Hindlimb muscle (tissue), 1 donor: ENCODE measurements around the gene CCDC12. TPM values are rescaled to one million over a fixed set of nuclear protein-coding genes. Genes with fewer than 3 reads are reported as not detected.

Experiments used
- DNase-seq: peaks from one replicate; pipeline ENCODE4 v3.0.0-alpha.2; 2013
- polyA plus RNA-seq: library from polyadenylated mRNA; unstranded; fragments of 120-200 nt; gene quantifications from one replicate; pipeline ENCODE4 v1.2.1, GENCODE V29; 2013; ENCODE audit not compliant: insufficient read length

Gene CCDC12
- polyA plus RNA-seq, 1 donor = 38.7 TPM

DNA sequence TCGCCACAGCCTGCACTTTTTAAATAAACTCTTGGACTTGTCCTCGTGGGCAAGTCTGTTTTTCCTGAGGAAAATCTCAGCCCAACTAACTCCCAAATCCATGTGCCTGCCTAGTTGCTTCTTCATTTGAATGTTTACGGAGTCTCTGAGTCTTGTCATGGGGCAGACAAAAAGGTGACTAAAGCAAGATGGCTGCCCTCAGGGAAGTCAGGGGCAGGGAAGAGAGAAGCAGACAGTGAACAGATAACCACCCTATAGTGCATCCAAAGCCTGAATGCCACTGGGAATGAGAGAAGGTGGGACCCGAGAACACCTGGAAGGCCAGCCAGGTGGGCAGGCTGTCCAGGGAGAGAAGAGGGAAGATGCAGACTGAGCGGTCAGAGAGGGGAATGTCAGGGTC is 21.4 kb downstream of the CCDC12 start:
- no peak for DNase-seq

GRCh38 chr3:46954178-46954577 is 22.4 kb downstream of the CCDC12 start:
- no peak for DNase-seq

DNA sequence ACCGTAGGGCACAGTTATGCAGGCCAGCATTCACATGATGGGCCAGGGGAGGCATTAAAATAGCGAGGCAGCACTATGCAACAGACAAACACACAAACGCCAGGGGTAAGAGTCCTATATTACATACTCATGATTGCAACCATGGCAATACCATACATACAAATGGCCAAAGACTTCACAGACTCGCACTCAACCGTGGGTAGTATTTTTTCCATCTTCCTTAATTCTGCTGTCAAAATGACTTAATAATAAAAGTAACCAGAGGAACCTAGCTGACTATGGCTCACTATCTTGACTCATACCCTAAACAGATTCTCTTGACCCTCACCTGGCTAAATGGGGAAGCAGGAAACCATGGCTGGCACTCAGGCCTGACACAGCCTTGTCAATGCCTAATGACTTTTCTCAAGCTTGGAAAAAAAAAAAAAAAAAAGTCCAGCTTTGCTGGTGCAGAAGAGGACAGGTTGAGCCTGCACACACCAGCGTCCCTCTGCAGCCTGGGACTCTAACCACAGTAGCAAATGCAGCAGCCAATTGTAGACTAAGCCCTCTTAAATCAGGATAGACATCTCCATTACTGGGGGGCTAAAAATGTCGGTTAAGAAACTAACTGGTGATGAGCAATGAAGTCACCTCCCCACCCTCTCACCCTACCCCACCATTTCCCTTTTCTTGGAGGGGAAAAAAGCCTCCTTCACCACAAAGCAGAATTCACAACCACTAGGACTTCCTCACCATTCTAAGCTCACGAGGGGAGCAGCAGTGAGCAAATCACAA is 23.1 kb downstream of the CCDC12 start:
- no peak for DNase-seq

- no peak for DNase-seq
Measured at GRCh38 chr3:46952813-46953212, 23.7 kb downstream of the CCDC12 start.

DNA sequence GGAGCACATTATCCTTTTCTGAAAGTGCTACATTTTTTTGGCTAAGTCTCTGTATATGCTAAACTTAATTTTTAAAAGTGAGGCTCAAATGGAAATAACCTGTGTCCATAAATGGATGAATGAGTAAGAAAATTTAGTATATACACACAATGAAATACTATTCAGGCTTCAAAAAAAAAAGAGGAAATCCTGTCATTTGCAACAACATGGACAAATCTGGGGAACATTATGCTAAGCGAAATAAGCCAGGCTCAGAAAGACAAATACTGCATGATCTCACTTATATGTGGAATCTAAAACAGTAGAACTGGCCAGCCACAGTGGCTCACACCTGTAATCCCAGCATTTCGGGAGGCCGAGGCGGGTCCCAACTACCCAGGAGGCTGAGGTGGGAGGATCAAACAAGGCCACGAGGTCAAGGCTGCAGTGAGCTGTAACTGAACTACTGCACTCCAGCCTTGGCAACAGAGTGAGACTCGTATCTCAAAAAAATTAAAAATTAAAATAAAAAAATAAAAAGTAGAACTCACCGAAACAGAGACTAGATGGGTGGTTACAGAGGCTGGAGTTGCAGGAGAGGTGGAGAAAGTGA is 25.8 kb downstream of the CCDC12 start:
- no peak for DNase-seq

DNA sequence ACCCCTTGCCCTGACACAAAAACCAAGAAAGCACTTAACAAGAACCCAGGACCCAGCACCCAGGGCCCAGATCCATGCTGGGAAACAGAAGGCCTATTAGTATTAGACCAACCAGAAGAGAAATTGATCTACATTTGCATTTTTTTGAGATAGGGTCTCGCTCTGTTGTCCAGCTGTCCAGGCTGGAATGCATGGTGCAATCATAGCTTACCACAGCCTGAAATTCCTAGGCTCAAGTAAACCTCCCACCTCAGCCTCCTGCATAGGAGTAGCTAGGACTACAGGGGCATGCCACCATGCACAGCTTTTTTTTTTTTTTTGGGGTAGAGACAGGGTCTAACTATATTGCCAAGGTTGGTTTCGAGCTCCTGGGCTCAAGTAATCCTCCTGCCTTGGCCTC is 26.4 kb downstream of the CCDC12 start:
- DNase-seq = no peak

- DNase-seq = no peak
Measured at GRCh38 chr3:46948830-46949671, 27.5 kb downstream of the CCDC12 start.

DNA sequence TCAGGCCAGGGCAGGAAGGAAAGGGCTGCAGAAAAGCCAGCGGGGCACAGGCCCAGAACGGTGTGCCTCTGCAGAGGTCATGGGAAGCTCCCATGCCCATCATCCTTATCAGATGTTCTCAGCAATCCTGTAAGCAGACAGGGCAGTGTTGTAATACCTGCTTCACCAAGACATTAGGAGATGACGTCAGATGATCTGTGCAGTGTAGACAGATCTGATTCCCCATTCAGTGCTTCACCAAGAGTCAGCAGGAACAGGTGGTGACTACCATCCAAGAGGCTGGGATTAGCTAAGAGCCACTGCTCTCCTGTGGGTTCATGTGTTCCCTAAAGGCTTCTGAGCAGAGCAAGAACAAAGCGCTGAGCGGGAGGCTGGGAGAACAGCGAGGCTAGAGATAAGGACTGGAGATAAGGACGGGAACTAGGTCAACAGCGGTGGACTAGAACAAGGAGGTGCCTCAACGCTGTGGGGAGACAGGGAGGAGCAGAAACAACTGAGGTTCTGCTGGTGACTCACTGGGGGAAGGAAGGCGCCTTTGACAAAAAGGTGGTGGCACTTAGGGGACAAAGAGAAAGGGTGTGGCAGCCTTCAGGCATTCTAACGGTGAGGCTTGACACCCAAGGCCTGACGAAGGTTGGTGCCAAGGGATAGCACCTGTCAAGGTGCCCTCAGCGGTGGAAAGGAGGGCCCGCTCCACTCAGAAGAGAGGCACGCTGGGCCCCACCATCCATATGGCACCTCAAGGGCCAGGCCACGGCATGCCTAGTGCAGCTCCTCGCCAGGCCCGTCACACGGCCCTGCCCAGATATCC is 28.4 kb downstream of the CCDC12 start:
- DNase-seq = no peak

DNA sequence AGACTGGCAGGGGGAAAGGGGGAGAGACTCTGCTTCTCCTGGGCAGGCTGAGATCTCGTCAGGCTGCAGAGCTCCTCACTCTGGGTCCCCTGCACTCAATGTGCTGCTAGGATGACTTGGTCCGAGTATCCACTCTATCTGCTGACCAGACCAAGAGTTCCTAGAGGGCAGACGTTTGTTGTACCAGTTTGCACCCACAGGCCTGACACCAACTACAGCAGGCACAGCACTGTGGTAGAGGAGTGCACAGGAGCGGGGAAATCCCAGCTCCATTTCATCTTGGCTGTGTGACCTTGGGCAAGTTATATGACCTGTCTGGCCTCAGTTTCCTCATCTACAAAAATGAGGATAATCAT is 29.0 kb downstream of the CCDC12 start:
- no peak for DNase-seq

DNA sequence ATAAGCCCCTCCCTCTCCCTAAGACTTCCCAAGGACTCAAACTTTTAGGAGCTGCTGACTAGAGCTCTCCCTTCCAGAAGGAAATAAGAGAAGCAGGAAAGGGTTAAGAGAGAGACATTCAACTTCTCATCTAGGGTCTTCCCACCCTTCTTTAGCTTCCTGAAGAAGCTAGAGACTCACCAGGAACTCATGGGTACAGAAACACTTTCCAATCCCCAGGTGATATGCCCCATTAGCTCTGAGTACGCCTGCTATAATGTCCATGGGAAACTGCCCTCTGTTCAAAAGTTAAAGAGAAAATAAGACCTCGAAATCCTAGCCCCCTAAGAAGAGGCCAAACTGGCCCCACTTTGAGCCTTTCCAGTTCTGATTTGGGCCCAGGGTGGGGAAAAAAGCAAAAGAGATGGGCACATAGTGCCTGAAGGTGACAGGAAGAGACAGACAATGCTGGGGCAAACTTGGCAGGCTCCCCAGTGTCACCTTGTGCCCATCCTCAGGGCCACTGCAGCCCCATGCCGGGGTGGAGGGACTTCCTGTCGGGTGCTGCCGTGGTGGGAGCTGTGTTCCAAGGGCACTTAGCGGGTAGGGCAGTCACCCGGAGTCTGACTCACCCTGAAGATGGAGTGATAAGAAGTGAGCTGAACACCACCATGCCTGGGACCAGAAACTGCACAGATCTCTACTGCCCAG is 29.5 kb downstream of the CCDC12 start:
- no peak for DNase-seq

DNA sequence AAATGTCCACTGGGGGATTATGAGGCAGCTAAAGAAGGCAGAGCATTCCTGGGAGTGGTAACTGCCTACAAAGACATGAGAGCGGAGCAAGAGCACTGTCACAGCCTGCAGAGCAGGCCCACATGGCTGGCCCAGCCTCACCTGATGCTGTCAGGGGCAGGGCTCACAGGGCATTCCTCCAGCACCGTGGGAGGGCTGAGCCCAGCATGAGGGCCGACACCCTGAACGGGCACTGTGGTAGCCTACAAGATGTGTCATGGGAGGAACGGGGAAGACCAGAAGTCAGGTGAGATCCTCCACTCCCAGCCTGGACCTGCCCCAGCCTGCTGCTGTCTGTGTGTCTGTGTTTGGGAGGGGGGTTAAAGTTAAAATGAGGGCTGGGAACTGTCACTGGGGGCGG is 30.1 kb downstream of the CCDC12 start:
- DNase-seq = no peak

- DNase-seq = no peak
Measured at GRCh38 chr3:46944191-46944590, 32.4 kb downstream of the CCDC12 start.

GRCh38 chr3:46943237-46944187 is 33.0 kb downstream of the CCDC12 start:
- no peak for DNase-seq

- no peak for DNase-seq
Measured at GRCh38 chr3:46942481-46943236, 33.9 kb downstream of the CCDC12 start.

DNA sequence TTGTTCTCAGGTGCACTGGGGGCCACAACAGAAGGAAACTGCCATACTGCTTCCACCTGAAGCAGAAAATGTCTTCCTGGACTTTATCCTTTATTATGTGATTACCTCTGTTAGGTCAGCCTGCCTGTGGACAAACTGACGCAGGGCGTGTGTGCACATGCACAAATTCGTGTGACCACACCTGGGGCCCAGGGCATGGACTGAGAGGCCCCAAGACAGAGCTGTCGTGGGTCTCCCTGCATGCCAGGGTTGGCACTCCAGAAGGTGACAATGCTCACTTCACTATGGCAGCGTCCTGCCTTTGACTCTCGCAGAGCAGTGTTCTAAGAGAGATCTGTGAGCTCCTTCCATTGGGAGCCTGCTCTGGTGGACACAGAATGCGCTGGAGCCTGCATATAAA is 34.5 kb downstream of the CCDC12 start:
- no peak for DNase-seq

DNA sequence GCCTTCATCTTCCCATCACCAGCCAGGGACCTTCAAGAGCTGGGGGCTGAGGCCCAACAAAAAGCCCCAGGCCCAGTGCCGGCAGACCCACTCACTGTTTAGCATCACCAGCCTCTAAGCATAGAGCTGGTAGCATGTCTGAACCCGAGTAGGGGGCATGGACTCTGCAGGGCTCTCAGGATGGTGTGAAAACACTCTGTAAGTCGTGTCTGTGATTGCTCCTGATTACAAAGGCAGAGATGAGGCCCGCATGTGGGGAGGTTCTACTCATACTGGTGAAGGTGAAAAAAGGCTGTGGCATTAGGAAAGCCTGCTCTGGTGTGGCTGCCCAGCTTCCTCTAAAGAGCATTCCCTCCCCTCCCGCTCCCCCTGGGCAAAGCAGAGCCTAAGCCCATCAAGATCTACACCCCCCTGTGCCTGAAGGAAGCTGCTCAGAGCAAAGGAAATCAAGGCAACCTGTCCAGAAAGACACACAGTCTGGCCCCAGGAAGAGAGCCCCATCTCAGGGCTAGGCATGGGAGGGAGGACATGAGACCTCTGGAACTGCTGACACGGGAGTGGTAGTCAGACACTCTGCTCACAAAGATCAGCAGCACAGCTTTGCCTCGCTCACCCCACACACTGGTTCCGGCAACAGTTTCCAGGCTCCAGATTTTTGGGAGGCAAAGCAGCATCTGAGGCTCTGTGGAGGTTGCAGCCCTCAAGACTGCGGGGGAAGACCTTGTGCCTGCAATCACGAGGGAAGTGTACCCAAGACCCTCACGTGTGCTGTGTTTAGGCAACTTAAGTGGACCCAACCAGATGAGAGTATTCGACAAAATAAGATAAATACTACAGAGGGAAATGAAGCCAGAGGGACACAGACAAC is 36.7 kb downstream of the CCDC12 start:
- no peak for DNase-seq

- no peak for DNase-seq
Measured at GRCh38 chr3:46938118-46938517, 38.4 kb downstream of the CCDC12 start.

GRCh38 chr3:46936733-46937250 is 39.8 kb downstream of the CCDC12 start:
- DNase-seq = no peak
